DMS114 treated with DMSO at 0.1 percent for 48 hours (cell line): ENCODE results near the gene TSKS.

Experiments used
- DNase-seq: peaks from one replicate; lab custom pipeline; 2025; ENCODE audit not compliant: unreplicated experiment; lab: John Stamatoyannopoulos, UW

The TSKS gene

DNA sequence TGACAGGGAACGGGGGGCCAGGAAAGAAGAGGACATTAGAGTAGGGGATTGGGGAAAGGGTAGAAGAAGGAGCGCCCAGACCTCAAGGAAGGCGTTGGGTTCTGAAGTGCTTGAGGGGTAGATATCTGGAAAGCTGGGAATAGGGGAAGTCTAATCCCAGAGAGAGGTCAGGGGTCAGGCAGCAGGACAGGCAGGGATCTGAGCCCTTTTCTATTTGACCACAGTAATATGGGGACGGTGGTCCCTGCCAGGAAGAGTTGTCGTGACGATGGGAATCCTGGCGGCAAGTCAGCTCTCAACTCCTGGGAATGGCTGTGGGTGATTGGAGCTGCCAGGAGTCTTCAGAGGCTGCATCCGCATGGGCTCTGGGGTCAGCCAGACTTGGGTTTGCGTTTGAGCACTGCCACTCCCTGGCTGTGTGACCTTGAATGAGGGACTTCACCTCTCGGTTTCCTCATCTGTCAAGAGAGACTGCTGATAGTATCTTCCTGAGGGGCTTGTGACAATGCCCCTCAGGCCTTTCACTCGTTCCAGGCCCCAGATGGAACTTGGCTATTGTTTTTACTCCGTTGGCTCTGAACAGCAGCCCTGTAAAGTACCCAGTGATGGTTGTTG lies 5.0 kb upstream of the TSKS start:
- DNase-seq: no peak

DNA sequence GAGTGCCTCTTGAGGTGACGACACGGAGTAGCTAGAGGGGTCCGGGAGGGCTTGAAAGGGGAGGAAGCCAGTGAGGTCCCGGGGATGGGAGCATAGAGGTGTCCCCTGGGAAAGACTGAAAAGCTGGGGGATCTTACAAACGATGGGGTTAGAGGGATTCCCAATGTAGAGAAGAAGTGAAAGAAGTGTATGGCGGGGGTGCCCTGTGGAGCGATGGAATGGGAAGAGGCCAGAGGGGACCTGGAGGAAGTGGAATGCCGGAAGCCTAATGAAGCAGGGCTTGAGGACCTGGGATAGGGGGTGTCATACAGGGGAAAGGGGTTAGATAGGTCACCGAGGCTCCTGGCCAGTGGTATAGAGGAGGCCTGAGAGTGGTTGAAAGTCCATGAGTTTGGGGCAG lies 4.3 kb upstream of the TSKS start:
- DNase-seq: no peak

DNA sequence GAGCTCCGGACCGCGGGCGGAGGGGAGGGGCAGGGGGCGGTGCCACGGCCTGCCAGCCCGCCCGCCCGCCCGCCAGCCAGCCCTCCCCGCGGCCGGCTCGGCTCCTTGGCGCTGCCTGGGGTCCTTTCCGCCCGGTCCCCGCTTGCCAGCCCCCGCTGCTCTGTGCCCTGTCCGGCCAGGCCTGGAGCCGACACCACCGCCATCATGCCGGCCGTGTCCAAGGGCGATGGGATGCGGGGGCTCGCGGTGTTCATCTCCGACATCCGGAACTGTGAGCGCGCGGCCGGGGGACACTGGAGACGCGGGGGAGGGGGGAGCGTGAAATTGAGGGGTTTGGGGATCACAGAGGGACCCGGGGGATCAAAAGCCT lies 3.8 kb upstream of the TSKS start, which contains the start of gene AP2A1:
TSS of gene AP2A1 (plus strand) at position 72 of the 370 bp plus-strand sequence. CDS start at position 205, 133 bp downstream.
- DNase-seq: no peak

DNA sequence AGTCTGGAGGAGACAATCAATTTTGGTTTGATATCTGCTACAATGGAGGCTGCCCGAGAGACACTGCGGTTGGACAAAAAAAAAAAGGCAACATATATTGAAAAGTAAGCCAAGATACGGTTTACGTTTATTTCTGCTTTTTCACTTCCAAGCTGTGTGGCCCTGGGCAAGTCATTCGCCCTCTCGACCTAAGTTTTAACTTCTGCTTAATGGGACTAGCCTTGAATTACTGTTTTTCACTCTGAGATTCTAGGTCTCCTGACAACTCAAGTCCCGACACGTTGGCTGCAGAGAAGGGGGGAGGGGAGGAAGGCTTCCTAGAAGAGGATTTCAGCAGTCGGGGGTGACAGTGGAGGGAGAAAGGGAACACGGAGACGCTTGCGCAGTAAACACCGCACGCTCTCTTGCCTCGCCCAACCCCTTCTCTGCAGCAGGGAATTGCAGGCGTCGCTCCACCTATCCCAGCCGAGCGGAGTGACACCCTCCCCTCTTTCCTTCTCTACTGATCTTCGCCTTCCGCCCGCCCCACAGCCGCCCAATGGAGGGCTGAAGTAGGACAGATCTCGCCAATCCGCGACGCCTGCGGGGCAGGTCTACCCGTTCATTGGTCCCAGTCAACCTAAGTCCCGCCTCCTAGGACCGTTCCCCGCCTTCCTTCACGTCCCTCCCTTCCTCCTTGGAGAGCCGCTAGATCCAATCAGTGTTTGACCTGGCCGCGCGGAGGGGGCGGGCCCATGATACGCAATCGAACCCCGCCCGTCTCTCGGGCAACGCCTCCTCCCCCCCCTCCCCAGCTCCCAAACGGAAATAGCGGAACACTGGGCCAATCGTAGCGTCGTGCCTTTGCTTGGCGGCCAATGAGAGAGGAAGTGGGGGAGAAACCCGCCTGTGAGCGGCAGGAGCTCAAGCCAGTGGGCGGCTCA lies 3.2 kb upstream of the TSKS start:
- DNase-seq: peak; percentile 97

DNA sequence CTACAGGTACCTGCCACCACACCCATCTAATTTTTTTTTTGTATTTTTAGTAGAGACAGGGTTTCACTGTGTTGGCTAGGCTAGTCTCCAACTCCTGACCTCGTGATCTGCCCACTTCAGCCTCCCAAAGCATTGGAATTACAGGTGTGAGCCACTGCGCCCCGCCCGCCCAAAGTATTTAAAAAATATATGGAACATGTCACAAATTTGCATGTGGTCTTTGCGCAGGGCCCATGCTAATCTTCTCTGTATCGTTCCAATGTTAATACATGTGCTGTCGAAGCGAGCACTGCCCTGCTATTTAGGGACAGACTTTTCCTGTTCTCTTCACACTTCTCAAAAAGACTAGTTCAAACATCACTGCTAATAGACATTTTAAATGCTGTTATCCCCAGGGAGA lies 1.2 kb upstream of the TSKS start:
- DNase-seq: no peak

DNA sequence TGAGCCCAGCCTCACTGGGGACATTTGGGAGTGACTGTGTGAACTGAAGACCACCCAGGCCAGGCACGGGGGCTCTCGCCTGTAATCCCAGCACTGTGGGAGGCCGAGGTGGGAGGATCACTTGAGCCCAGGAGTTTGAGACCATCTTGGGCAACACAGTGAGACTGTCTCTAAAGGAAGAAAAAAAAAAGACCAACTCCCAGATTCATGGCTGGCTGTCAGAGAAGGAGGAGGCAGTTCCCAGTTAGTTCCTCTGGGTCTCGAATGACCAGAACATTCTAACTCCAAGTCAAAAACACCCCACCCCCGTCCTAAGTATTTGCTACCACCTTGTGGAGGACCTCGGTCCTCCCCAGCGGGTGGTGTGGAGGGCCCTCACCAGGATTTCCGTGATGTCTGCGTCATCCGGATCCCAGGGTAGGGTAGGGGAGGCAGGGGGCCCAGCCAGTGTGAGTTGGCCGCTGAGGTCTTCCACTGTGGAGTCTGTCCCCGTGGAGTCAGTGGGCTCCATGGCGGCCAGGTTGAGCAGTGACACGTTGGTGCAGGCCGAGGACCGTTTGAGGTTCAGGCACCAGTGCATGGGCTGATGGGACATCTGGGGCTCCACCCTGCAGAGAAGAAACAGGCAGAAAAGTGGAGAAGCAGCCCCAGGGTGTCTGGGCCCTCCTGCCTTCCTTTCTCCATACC lies 1.3 kb downstream of the TSKS start:
- no peak for DNase-seq

DNA sequence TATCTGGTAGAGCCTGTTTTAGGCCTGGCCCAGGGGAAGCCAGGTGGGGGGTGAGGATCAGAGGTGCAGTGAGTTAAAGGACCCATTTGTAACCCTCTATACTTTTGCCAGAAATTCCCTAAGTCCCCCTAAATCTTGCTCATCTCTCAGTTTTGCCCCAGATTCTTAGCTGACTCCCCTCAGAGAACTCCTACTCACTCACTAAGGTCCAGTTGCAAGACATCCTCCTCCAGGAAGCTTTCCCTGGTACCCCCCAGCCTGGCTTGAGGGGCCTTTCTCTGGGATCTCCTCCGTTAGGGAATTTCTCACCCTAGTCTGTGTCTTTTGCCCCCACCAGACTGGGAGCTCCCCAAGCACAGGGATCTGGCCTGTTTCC lies 1.9 kb downstream of the TSKS start:
- DNase-seq: no peak

DNA sequence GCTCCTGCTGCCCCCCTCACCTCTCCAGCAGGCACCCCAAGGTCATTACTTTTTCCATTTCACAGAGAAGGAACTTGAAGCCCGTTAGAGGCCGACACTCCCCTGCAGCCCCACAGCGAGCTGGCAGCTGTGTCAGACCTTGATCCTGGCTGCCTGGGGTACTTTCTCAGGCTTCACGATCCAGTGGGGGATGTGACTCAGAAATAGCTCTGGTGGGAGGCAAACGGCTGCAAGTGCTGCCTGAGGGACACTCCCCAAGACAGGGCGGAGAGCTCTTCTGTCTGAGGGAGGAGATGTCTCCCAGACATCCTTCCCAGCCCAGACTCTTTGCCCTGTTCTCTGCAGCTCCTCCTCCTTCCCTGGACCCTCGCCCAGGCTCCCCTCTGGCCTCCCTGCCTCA lies 4.8 kb downstream of the TSKS start:
- no peak for DNase-seq

DNA sequence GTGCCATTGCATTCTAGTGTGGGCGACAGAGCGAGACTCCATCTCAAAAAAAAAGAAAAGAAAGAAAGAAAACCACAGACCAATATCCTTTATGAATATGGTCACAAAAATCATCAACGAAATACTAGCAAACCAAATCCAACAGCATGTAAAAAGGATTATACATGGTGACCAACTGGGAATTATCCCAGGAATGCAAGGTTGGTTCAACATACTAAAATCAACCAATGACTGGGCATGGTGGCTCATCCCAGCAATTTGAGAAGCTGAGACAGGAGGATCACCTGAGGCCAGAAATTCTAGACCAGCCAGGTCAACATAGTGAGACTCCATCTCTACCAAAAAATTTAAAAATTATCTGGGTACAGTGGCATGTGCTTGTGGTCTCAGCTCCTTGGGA lies 7.2 kb downstream of the TSKS start:
- no peak for DNase-seq

DNA sequence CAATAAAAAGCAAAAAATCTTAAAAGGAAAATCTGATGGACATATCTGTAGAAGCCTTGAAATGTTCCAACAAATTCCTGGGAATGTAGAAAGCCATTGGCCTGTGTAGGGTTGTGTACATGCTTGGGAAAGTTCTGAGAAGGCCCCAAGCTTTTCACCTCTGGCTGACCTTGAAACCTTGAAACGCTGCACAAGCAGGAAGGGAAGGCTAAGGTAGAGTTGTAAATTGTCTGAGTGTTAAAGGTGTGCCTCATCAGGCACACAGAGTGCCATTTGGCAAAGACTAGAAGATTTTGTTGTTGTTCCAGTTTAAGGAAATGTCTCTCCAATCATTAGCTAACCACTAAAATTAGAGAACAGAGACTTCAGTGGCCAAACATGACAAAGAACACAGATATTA lies 10.4 kb downstream of the TSKS start:
- no peak for DNase-seq

DNA sequence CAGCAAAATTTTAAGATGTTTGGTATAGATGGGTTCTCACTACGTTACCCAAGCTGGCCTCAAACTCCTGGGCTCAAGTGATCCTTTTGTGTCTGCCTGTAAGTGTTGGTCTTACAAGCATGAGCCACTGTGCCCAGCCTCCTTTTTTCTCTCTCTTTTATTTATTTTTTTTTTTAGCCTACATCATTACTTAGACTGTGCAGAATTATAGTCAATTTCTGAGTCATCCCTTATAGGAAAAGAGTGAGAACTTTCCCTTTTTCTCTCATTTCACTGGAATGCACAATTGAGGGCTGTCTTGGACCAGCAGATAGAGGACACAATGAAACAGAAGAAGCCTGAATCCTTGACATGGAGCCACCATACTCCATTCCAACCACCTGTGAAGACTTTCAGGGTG lies 13.3 kb downstream of the TSKS start:
- no peak for DNase-seq

DNA sequence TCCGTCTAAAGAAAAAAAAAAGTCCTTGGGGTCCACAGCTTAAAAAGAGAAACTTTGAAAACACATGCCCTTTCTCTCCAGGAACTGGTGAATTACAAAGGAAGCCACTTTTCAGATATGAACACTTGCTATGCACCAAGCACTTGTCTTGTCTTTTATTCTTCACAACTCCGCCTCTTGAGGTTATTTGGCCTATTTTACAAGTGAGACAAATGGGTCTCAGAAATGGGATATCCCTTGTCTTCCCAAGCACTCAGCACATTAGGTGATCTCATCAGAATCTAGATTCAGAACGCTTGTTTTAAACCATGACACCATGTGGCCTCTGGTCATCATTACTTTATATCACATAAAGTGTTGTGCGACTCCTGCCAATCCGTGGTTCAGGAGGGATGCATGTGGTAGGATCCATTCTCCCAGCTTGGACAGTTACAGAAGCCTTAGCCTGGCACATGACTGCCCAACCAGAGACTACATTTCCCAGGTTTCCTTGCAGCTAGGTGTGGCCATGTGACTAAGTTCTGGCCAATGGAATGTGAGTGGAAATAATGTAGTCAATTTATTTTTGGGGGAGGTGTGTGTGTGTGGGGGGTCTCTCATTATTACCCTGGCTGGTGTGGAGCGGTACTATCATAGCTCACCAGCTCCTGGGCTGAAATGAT lies 13.9 kb downstream of the TSKS start:
- DNase-seq: no peak

DNA sequence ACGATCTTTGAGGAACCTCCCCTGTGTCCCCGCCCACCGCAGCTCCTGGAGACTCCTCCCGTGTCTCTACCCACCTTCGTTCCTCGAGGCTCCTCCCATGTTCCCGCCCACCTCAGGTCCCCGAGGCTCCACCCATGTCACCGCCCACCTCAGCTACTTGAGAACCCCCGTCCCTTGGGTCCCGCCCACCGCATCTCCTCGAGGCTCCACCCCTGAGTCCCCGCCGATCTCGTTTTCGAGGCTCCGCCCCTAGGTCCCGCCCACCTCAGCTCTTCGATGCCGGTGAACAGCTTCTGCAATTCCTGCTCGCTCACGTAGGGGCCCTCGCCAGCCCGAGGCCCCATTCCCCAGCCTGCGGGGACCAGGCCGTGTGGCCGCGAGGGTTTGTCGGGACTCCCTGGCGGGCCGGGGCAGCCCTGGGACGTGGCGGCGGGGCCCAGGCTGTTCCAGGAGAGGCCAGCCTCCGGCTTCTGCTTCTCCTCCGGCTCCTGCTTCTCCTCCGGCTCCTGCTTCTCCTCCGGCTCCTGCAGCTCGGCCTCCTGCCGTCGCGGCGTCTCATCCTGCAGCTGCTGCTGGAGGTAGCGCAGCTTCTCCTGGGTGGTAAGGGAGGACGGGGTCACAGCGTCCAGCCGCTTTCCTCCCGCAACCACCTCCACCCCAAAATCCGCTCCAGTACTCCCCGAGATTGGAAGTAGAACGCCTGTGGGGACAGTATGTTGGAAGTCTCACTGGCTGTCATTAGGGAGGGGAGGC lies 16.7 kb downstream of the TSKS start:
- DNase-seq: peak; percentile 68

DNA sequence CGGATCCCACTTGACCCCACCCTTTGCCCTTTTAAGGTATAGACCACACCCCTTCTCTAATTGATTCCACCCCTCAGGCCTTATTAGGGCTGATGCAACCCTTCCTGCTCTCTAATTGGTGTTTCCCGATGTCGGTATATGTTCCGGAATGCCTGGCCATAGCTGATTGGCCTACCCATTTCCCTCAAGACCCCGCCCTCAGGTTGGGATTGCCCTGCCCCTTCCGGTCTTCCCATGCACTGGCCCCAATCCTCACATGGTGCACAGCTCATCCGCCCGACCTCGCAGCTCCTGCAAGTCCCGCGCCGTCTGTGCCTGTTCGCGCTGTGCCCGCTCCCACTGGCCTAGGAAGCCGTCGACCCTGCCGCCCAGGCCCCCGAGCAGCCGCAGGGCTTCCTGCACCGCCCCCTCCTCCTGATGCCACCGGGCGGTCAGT lies 18.1 kb downstream of the TSKS start:
- no peak for DNase-seq

DNA sequence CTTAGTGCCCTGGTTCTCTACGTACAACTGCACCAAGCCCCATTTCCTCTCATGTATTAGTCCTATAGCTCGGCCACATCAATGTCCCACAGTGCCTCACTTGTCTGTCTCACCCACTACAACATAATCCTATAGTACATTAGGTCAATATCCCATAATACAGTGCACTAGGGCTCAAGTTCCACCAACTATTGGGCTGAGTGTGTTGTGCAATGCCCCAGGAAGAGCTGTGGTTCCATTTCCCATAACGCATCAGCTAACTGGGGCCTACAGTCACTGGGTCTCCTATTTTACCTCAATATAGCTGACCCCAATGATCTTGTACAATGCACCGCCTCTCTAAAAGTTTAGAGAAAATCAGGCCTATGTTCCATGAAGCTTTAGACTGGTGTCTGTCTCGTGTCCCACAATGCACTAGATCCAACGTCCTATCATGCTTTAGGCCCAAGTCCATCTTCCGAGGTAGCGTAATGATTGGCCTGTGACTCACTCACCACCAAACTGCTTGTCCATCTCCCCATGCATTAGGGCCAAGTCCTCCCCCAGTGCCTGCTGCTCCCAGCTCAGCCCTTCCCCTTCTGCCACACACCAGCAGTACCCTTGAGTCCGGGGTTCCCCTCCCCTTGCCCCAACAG lies 21.8 kb downstream of the TSKS start:
- no peak for DNase-seq

DNA sequence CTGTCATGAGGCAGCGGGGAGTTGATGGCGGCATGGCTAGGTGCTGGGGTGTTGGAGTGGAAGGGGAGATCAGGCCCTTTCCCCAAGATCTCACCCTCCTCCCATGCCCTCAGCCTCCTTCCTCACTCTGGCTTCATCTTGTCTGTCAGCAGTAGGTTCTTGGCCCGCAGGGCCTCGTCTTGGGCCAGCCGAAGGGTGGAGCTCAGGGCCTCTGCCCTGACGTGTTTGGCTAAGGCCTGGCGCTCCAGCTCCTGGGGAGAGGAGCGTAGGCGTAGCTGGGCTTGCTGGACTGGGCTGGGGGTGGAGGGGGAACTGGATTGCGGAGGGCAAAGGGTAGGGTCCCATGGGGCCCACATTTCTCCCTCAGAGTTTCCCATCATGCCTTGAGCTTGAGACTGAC lies 23.2 kb downstream of the TSKS start:
- no peak for DNase-seq

DNA sequence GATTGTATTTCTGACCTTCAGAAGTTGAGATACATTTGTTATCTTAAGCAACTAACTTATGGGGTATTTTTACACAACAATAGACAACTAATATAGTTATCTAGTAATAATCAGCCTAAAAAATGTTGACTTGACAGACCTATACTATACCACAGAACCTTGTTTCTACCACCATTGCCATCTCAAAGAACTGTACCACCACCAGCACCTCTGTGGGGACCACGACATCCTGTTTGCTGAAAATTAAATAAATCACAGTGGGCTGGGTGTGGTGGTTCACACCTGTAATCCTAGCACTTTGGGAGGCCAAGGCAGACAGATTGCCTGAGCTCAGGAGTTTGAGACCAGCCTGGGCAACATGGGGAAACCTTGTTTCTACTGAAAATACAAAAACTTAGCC lies 24.0 kb downstream of the TSKS start:
- no peak for DNase-seq

DNA sequence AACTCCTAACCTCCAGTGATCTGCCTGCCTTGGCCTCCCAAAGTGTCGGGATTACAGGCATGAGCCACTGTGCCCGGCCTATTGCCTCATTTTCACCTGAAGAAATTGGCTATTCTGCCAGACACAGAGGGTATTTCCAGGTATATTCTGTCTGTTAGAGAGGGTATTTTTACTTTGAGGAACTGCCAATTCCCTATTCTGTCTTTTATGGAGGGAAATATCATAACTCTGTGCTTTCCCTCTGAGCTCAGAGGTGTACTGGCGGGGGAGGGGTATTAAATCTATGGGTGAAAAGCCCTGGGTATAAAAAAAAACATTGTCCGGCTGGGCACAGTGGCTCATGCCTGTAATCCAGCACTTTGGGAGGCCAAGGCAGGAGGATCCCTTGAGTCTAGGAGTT lies 24.8 kb downstream of the TSKS start:
- DNase-seq: no peak

DNA sequence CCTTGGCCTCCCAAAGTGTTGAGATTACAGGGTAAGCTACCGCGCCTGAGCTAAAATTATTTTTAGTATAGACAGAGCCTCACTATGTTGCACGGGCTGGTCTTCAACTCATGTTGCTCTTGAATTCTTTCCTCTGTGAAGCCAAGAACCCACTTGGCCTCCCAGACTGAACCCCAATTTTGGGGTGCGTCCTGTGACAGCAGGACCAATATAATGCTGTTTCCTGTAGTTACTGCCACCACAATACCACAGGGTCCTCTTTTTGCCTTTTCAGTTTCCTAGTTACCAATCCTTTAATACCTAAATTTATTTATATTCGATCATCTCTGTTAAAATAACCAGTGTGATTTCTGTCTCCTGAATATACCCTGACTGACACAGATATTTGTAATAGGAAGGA lies 32.9 kb downstream of the TSKS start:
- DNase-seq: no peak
